H1 (cell line): ENCODE results near the gene CTNNA3. TPM values are rescaled to one million over a fixed set of nuclear protein-coding genes. Genes with fewer than 3 reads are reported as not detected.

ENCODE experiments used
- CTCF ChIA-PET: fragments of 300-600 bp; sonication (Branson Sonifier 250); formaldehyde crosslinking; loops from one replicate; lab custom pipeline; 2021; ENCODE audit not compliant: partially characterized antibody; lab: Charles Lee
- POLR2A ChIA-PET: fragments of 300-600 bp; sonication (Branson Sonifier 250); formaldehyde crosslinking; loops from one replicate; lab custom pipeline; 2021; ENCODE audit warnings: inconsistent platforms; ENCODE audit not compliant: partially characterized antibody; lab: Charles Lee
- DNase-seq, 2 experiments: peaks; one replicate each; pipeline versions ENCODE4 v3.0.0 to v3.0.0-alpha.2; 2010 to 2022; ENCODE audit warnings: low spot score in 2 of 2, low read depth in 1 of 2, mixed read lengths in 1 of 2
- FAIRE-seq: peaks from 2 replicates; lab custom pipeline; 2011; peaks lifted over from hg19 to GRCh38; lab: Jason Lieb, UNC
- H2AFZ ChIP-seq: 2 replicates; pipeline ENCODE4 v1.8.1; 2012; ENCODE audit warnings: low read length, inconsistent platforms
- H2AK5ac ChIP-seq: 2 replicates; pipeline ENCODE4 v1.6.1; 2013; ENCODE audit warnings: low read depth, low read length
- H2BK120ac ChIP-seq: replicated peaks from 2 replicates; pipeline ENCODE3; 2013; ENCODE audit warnings: low read depth, low read length, inconsistent platforms
- H2BK12ac ChIP-seq: 2 replicates; pipeline ENCODE4 v1.6.1; 2013; ENCODE audit warnings: low read depth, low read length
- H2BK15ac ChIP-seq: 2 replicates; pipeline ENCODE4 v1.6.1; 2013; ENCODE audit warnings: low read length
- H2BK20ac ChIP-seq: 2 replicates; pipeline ENCODE4 v1.6.1; 2013; ENCODE audit warnings: low read length
- H2BK5ac ChIP-seq: 2 replicates; pipeline ENCODE4 v1.6.1; 2013; ENCODE audit warnings: low read depth, low read length
- H3K14ac ChIP-seq: 2 replicates; pipeline ENCODE4 v1.6.1; 2013; ENCODE audit warnings: inconsistent platforms; ENCODE audit not compliant: insufficient read length
- H3K18ac ChIP-seq: 2 replicates; pipeline ENCODE4 v1.6.1; 2013; ENCODE audit warnings: low read length; ENCODE audit errors: extremely low read depth
- H3K23ac ChIP-seq: 2 replicates; pipeline ENCODE4 v1.6.1; 2013; ENCODE audit warnings: inconsistent platforms; ENCODE audit not compliant: insufficient read length
- H3K23me2 ChIP-seq: 2 replicates; pipeline ENCODE4 v1.6.1; 2013; ENCODE audit warnings: low read depth, low read length
- H3K27ac ChIP-seq: 2 replicates; pipeline ENCODE4 v1.6.1; 2011; ENCODE audit warnings: low read depth, low read length, inconsistent platforms
- H3K27me3 ChIP-seq, 4 experiments: replicated peaks in 1 of 4; 1 replicate in 1 of 4; 2 replicates in 3 of 4; pipeline versions ENCODE4 v1.6.1 to v1.8.1; 2011 to 2013; ENCODE audit warnings: low read length in 3 of 4, mild to moderate bottlenecking in 3 of 4, inconsistent platforms in 2 of 4, mixed read lengths in 2 of 4, moderate library complexity in 1 of 4; ENCODE audit not compliant: control insufficient read depth in 3 of 4, insufficient read depth in 3 of 4; ENCODE audit errors: extremely low read depth in 1 of 4
- H3K36me3 ChIP-seq, 4 experiments: 2 replicates each; pipeline versions ENCODE4 v1.6.1 to v1.8.1; 2011 to 2013; ENCODE audit warnings: mild to moderate bottlenecking in 4 of 4, low read length in 3 of 4, moderate library complexity in 2 of 4, control low read depth in 1 of 4, inconsistent platforms in 1 of 4; ENCODE audit not compliant: insufficient read depth in 4 of 4, control insufficient read depth in 2 of 4
- H3K4ac ChIP-seq: replicated peaks from 2 replicates; pipeline ENCODE3; 2013; ENCODE audit warnings: low read length, low read depth, mixed read lengths, inconsistent platforms; ENCODE audit not compliant: insufficient read length
- H3K4me1 ChIP-seq, 4 experiments: replicated peaks in 1 of 4; 1 replicate in 1 of 4; 2 replicates in 3 of 4; pipeline versions ENCODE4 v1.6.1 to v1.8.1; 2011 to 2013; ENCODE audit warnings: low read length in 3 of 4, inconsistent platforms in 2 of 4, mixed read lengths in 1 of 4; ENCODE audit not compliant: insufficient read depth in 4 of 4, control insufficient read depth in 3 of 4
- H3K4me2 ChIP-seq, 2 experiments: 2 replicates each; pipeline versions ENCODE4 v1.6.1 to v1.8.1; 2011 to 2013; ENCODE audit warnings: low read depth in 2 of 2, low read length in 2 of 2, control low read depth in 1 of 2, inconsistent platforms in 1 of 2, mild to moderate bottlenecking in 1 of 2; ENCODE audit not compliant: insufficient read depth in 1 of 2
- H3K4me3 ChIP-seq, 4 experiments: fragments of 200-600, 300-600 bp in 1 of 4; sonication (generic), shearing (Covaris generic), sonication (Bioruptor Twin) in 1 of 4; 2 replicates each; pipeline versions ENCODE4 v1.5.1 to v1.8.1; 2011 to 2016; ENCODE audit warnings: low read length in 4 of 4, low read depth in 3 of 4, control low read depth in 2 of 4, inconsistent platforms in 2 of 4, mild to moderate bottlenecking in 2 of 4, mixed read lengths in 1 of 4, moderate library complexity in 1 of 4; ENCODE audit not compliant: insufficient read depth in 2 of 4; ENCODE audit errors: extremely low read depth in 1 of 4
- H3K56ac ChIP-seq: replicated peaks from 2 replicates; pipeline ENCODE3; 2013; ENCODE audit warnings: low read depth, mild to moderate bottlenecking, mixed read lengths, low read length, inconsistent platforms; ENCODE audit not compliant: insufficient read length
- H3K79me1 ChIP-seq: 2 replicates; pipeline ENCODE4 v1.6.1; 2013; ENCODE audit warnings: low read depth, low read length, control low read depth
- H3K79me2 ChIP-seq, 2 experiments: 2 replicates each; pipeline versions ENCODE4 v1.6.1 to v1.8.1; 2012 to 2013; ENCODE audit warnings: low read length in 2 of 2, mild to moderate bottlenecking in 2 of 2, inconsistent platforms in 1 of 2; ENCODE audit not compliant: insufficient read depth in 2 of 2, control insufficient read depth in 1 of 2
- H3K9ac ChIP-seq, 4 experiments: replicated peaks in 1 of 4; 1 replicate in 1 of 4; 2 replicates in 3 of 4; pipeline versions ENCODE4 v1.6.1 to v1.8.1; 2011 to 2013; ENCODE audit warnings: low read depth in 3 of 4, low read length in 3 of 4, control low read depth in 2 of 4, mild to moderate bottlenecking in 2 of 4, moderate library complexity in 2 of 4, inconsistent platforms in 1 of 4; ENCODE audit errors: extremely low read depth in 1 of 4
- H3K9me3 ChIP-seq, 2 experiments: 2 replicates each; pipeline versions ENCODE4 v1.6.1 to v1.8.1; 2012 to 2013; ENCODE audit warnings: mild to moderate bottlenecking in 2 of 2, moderate library complexity in 2 of 2, control low read depth in 1 of 2, inconsistent platforms in 1 of 2, low read depth in 1 of 2, low read length in 1 of 2, mixed read lengths in 1 of 2; ENCODE audit not compliant: insufficient read depth in 2 of 2
- H4K20me1 ChIP-seq, 2 experiments: replicated peaks in 1 of 2; 2 replicates each; pipeline versions ENCODE3 to v1.8.1; 2011 to 2013; ENCODE audit warnings: inconsistent platforms in 2 of 2, low read length in 2 of 2, mild to moderate bottlenecking in 1 of 2; ENCODE audit not compliant: insufficient read depth in 2 of 2, control insufficient read depth in 1 of 2
- H4K5ac ChIP-seq: 2 replicates; pipeline ENCODE4 v1.6.1; 2013; ENCODE audit warnings: low read length, low read depth, mixed read lengths, inconsistent platforms; ENCODE audit not compliant: insufficient read length
- H4K8ac ChIP-seq: 2 replicates; pipeline ENCODE4 v1.8.0; 2013; ENCODE audit warnings: mild to moderate bottlenecking, moderate library complexity, low read length, inconsistent platforms; ENCODE audit not compliant: insufficient read depth; ENCODE audit errors: extremely low read depth
- H4K91ac ChIP-seq: replicated peaks from 2 replicates; pipeline ENCODE3; 2013; ENCODE audit warnings: low read length, mixed read lengths, inconsistent platforms; ENCODE audit not compliant: insufficient read length
- ASH2L ChIP-seq: fragments of 200-600, 300-600 bp; sonication (generic); IDR thresholded peaks from one replicate; pipeline ENCODE4 v1.7.1; 2017; ENCODE audit warnings: low read length
- CREB1 ChIP-seq: IDR thresholded peaks from 2 replicates; pipeline ENCODE4 v1.6.1; 2012; ENCODE audit warnings: inconsistent platforms
- SIN3A ChIP-seq, 2 experiments: IDR thresholded peaks in 1 of 2; conservative IDR thresholded peaks in 1 of 2; 2 replicates each; pipeline ENCODE4 v1.6.1; 2011 to 2012; ENCODE audit warnings: low read length in 2 of 2, improper control_type of control experiment in 1 of 2, low read depth in 1 of 2, mild to moderate bottlenecking in 1 of 2
- TAF7 ChIP-seq: optimal IDR thresholded peaks from 2 replicates; pipeline ENCODE3; 2011; ENCODE audit warnings: low read depth, mild to moderate bottlenecking, inconsistent platforms, low read length, moderate library complexity, borderline replicate concordance
- WGBS, 2 experiments: shearing (Covaris generic) in 1 of 2; methylation state at CpG; one replicate each; pipeline versions ENCODE4 v1.1.6 to v1.1.7; 2013 to 2015; ENCODE audit warnings: low lambda C conversion rate in 2 of 2, mixed read lengths in 2 of 2, inconsistent platforms in 1 of 2, low coverage in 1 of 2, missing lambda C conversion rate in 1 of 2; ENCODE audit not compliant: insufficient replicate concordance in 2 of 2, insufficient coverage in 1 of 2, insufficient read length in 1 of 2; ENCODE audit errors: extremely low coverage in 1 of 2, missing lambda C conversion rate in 1 of 2; 5-methylcytosine and 5-hydroxymethylcytosine counted together
- polyA plus RNA-seq, 7 experiments: library from polyadenylated mRNA; depleted of rRNA in 3 of 7; stranded (reverse) in 5 of 7; unstranded in 2 of 7; fragments of >200 nt in 5 of 7; fragments of 200-250 nt in 2 of 7; gene quantifications; 1 replicate in 5 of 7; 2 replicates in 1 of 7; 4 replicates in 1 of 7; pipeline versions ENCODE4 v1.2.1 to v1.2.3, GENCODE V29; 2011 to 2013; ENCODE audit warnings: missing spikeins in 2 of 7, mixed read lengths in 2 of 7
- total RNA-seq: library from RNA; stranded (reverse); fragmentation: NEBNext Ultra II Directional; extraction: Animal tissue kit (Norgen Biotek cat#: 25700); gene quantifications from 2 replicates; pipeline ENCODE4 v1.2.1, GENCODE V29; 2021
- TF ChIP-seq, protein P1 (sequence below): IDR thresholded peaks from 2 replicates; pipeline ENCODE4 v1.6.1; 2012; ENCODE audit warnings: inconsistent platforms

Gene CTNNA3
- total and polyA plus RNA-seq, 2 of the 8 experiments (the other 6 are each of a cell fraction or from before 2014, with no cell fraction given): 1.3 to 1.5 TPM

DNA sequence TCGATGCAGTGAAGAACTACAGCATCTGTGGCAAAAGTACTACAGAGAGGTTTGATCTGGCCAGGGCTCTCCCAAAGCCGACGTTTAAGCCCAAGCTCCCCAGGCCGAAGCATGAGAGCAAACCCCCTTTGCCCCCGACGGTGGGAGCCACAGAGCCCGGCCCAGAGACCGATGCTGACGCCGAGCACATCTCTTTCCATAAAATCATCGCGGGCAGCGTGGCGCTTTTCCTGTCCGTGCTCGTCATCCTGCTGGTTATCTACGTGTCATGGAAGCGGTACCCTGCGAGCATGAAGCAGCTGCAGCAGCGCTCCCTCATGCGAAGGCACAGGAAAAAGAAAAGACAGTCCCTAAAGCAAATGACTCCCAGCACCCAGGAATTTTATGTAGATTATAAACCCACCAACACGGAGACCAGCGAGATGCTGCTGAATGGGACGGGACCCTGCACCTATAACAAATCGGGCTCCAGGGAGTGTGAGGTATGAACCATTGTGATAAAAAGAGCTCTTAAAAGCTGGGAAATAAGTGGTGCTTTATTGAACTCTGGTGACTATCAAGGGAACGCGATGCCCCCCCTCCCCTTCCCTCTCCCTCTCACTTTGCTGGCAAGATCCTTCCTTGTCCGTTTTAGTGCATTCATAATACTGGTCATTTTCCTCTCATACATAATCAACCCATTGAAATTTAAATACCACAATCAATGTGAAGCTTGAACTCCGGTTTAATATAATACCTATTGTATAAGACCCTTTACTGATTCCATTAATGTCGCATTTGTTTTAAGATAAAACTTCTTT, 767.8 kb downstream of the CTNNA3 start:
- peak overlapping the region; percentile 69 to 97 for H3K4me2 ChIP-seq

More for the DNA sequence above, 767.8 kb downstream of the CTNNA3 start:
- DNase-seq (peak in 1 of 2 experiments; percentile 52), FAIRE-seq (peak; percentile 60)
- CTCF ChIA-PET: interaction anchor here (0.6 to 5.6 kb wide), 14 partner anchors 12 to 852 kb away, joined by 3 to 33 read pairs (median 3); no protein-coding TSS in a partner anchor
- Histone ChIP-seq H3K4me1 (peaks cover 2 to 16% (median 12%) of the 10 kb centered on the region in 4 experiments), H3K79me2 (no peaks in the 10 kb centered on the region), H2BK20ac (no peak overlapping the region; the same call in 1 of the 2 replicates), H3K23ac (no peak overlapping the region), H4K8ac (peak overlapping the region; percentile 51), H3K9me3 (no peaks in the 10 kb centered on the region), H4K20me1 (no peaks in the 10 kb centered on the region), H3K14ac (no peak overlapping the region), H3K27me3 (peaks cover 0 to 21% (median 18%) of the 10 kb centered on the region in 4 experiments; a peak in 6 of 7 replicates), H3K56ac (no peak overlapping the region), H2AFZ (peak overlapping the region; percentile 28), H2BK120ac (no peak overlapping the region), H2BK5ac (no peak overlapping the region), H4K5ac (no peak overlapping the region), H4K91ac (no peak overlapping the region), H3K23me2 (peaks cover 3% of the 10 kb centered on the region; the same call in 1 of the 2 replicates), H2AK5ac (no peak overlapping the region), H3K36me3 (no peaks in the 10 kb centered on the region), H3K4me3 (peak overlapping the region; percentile 38 to 57 (median 52)), H3K9ac (peak overlapping the region in 1 of 4 experiments; percentile 14; a peak in 1 of 7 replicates), H2BK15ac (no peak overlapping the region; the same call in 1 of the 2 replicates), H3K79me1 (no peaks in the 10 kb centered on the region), H3K4ac (no peak overlapping the region), H3K18ac (peak overlapping the region; percentile 33; the same call in 1 of the 2 replicates), H3K27ac (no peak overlapping the region), H2BK12ac (0 out of 2 replicates have a peak overlapping the region, but pooled peaks have one; percentile 46)
- TF ChIP-seq CREB1 (peak; percentile 61), ASH2L (peak; percentile 61), SIN3A (conservative IDR thresholded peaks at IDR 0.05 in 1 of 2, IDR thresholded peaks at IDR 0.05 in 1 of 2; ENCODE audit: low read depth in 1 of 2, low read length in 2 of 2) (0 out of 4 replicates have a peak, but pooled peaks of 1 of the 2 experiments have one; percentile 14), TAF7 (no peak)
- TF ChIP-seq, protein P1, sequence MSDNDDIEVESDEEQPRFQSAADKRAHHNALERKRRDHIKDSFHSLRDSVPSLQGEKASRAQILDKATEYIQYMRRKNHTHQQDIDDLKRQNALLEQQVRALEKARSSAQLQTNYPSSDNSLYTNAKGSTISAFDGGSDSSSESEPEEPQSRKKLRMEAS: peak; percentile 43; the same call in 1 of the 2 replicates
- WGBS, 2 experiments: 12% methylated on average over 30 of the region's 30 CpGs; no CpG with 5 or more reads in 1 of the 2 experiments
- POLR2A ChIA-PET: interaction anchor here (0.7 kb wide), 1 partner anchor 48 kb away, joined by 3 read pairs; no protein-coding TSS in a partner anchor
